ENCODE data around the gene HMG20A. TPM values are rescaled to one million over a fixed set of nuclear protein-coding genes. Genes with fewer than 3 reads are reported as not detected.

Gene HMG20A
- total RNA-seq, 1 donor = 30.8 TPM

DNA sequence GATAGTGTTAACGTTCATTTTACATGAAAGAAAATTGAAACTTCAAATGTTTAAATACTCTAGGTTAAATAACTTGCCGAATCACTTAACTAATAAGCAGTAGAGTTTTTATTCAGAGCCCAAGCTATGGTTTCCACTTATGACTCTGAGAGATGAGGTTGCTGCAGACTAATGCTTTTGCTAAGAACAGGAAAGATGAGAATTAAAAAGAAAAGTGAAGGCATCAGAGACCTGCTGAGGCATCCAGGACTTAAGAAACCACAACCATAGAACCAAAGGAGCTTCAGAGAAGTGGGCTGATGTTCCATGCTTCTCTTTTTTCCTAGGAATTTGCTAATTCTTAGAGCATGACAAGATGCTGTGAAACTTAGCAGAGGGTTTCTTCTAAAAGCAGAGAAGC lies 9.5 kb downstream of the HMG20A start:
- Histone ChIP-seq H4K20me1 (ENCODE audit: insufficient read depth, low read length) (peaks cover 26% of the 10 kb centered on the region), H3K79me2 (ENCODE audit: insufficient read depth, low read length) (peaks cover 63% of the 10 kb centered on the region), H3K27me3 (ENCODE audit: insufficient read depth, low read length) (no peaks in the 10 kb centered on the region), H3K36me3 (ENCODE audit: insufficient read depth, low read length) (no peaks in the 10 kb centered on the region), H3K4me3 (ENCODE audit: insufficient read depth, low read length) (no peak overlapping the region), H3K4me2 (ENCODE audit: insufficient read depth, low read length) (no peak overlapping the region), H3K27ac (ENCODE audit: low read depth, low read length) (no peak overlapping the region), H2AFZ (ENCODE audit: low read length) (no peak overlapping the region), H3K4me1 (ENCODE audit: insufficient read depth, low read length) (no peaks in the 10 kb centered on the region), H3K9me3 (ENCODE audit: low read depth, low read length) (no peaks in the 10 kb centered on the region)
- no peak for DNase-seq (ENCODE audit: insufficient read length, low spot score, missing footprints)
- TF ChIP-seq, protein P1, sequence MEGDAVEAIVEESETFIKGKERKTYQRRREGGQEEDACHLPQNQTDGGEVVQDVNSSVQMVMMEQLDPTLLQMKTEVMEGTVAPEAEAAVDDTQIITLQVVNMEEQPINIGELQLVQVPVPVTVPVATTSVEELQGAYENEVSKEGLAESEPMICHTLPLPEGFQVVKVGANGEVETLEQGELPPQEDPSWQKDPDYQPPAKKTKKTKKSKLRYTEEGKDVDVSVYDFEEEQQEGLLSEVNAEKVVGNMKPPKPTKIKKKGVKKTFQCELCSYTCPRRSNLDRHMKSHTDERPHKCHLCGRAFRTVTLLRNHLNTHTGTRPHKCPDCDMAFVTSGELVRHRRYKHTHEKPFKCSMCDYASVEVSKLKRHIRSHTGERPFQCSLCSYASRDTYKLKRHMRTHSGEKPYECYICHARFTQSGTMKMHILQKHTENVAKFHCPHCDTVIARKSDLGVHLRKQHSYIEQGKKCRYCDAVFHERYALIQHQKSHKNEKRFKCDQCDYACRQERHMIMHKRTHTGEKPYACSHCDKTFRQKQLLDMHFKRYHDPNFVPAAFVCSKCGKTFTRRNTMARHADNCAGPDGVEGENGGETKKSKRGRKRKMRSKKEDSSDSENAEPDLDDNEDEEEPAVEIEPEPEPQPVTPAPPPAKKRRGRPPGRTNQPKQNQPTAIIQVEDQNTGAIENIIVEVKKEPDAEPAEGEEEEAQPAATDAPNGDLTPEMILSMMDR (IDR thresholded peaks at IDR 0.05; ENCODE audit: extremely low read depth, low read depth, low read length) = no peak

DNA sequence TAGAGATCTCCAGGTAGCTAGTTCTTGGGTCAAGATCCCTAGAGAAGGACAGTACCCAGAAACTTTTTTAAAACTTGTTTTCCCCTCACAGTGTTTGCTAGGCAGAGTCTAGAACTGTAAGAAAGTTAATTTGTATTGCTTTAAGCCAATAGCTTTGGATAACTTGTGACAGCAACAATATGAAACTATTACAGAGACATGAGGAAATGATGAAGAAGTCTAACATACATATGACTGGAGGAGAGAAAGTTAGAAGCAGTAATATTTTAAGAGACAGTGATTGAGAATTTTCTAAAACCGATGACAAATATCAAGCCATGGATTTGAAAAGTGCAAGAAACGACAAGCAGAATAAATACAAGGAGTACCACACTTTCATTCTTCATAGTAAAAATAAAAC lies 10.0 kb downstream of the HMG20A start:
- peaks cover 60% of the 10 kb centered on the region for H3K79me2 ChIP-seq (ENCODE audit: insufficient read depth, low read length)
- TF ChIP-seq, protein P1 (IDR thresholded peaks at IDR 0.05; ENCODE audit: extremely low read depth, low read depth, low read length) = no peak

DNA sequence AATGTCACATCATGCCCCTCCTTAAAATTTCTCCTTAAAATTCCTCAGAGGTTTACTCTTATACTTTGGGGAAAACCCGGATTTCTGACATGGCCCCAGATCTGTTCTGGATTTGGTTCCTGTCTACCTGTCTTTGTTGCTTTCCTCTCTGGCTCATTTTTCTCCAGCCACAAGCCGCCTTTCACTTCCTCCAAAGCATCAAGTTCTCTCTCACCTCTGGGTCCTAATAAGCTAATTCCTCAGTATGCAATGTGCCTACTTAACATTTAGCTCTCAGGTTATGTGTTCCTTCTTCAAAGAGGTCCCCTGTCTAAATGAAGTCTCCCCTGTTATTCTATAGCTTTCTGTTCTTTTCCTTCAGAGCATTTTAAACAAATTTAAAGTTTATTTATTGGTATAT lies 16.1 kb downstream of the HMG20A start:
- Histone ChIP-seq H3K79me2 (ENCODE audit: insufficient read depth, low read length) (peaks cover 45% of the 10 kb centered on the region), H3K27ac (ENCODE audit: low read depth, low read length) (no peak overlapping the region), H3K4me1 (ENCODE audit: insufficient read depth, low read length) (peaks cover 7% of the 10 kb centered on the region), H3K4me2 (ENCODE audit: insufficient read depth, low read length) (no peak overlapping the region), H3K9me3 (ENCODE audit: low read depth, low read length) (no peaks in the 10 kb centered on the region), H3K36me3 (ENCODE audit: insufficient read depth, low read length) (no peaks in the 10 kb centered on the region), H2AFZ (ENCODE audit: low read length) (no peak overlapping the region), H3K4me3 (ENCODE audit: insufficient read depth, low read length) (no peak overlapping the region), H3K27me3 (ENCODE audit: insufficient read depth, low read length) (no peaks in the 10 kb centered on the region), H4K20me1 (ENCODE audit: insufficient read depth, low read length) (peaks cover 22% of the 10 kb centered on the region)
- no peak for DNase-seq (ENCODE audit: insufficient read length, low spot score, missing footprints)
- TF ChIP-seq, protein P1 (IDR thresholded peaks at IDR 0.05; ENCODE audit: extremely low read depth, low read depth, low read length) = no peak

More for the DNA sequence above, 10.0 kb downstream of the HMG20A start:
- Histone ChIP-seq H3K4me1 (ENCODE audit: insufficient read depth, low read length) (no peaks in the 10 kb centered on the region), H3K27ac (ENCODE audit: low read depth, low read length) (no peak overlapping the region), H3K36me3 (ENCODE audit: insufficient read depth, low read length) (no peaks in the 10 kb centered on the region), H3K27me3 (ENCODE audit: insufficient read depth, low read length) (no peaks in the 10 kb centered on the region), H3K4me3 (ENCODE audit: insufficient read depth, low read length) (no peak overlapping the region), H2AFZ (ENCODE audit: low read length) (no peak overlapping the region), H3K4me2 (ENCODE audit: insufficient read depth, low read length) (no peak overlapping the region), H3K9me3 (ENCODE audit: low read depth, low read length) (no peaks in the 10 kb centered on the region), H4K20me1 (ENCODE audit: insufficient read depth, low read length) (peaks cover 23% of the 10 kb centered on the region)
- peak; percentile 21 for DNase-seq (ENCODE audit: insufficient read length, low spot score, missing footprints)

- Histone ChIP-seq H3K9me3 (ENCODE audit: low read depth, low read length) (no peaks in the 10 kb centered on the region), H3K4me3 (ENCODE audit: insufficient read depth, low read length) (no peak overlapping the region), H3K36me3 (ENCODE audit: insufficient read depth, low read length) (no peaks in the 10 kb centered on the region), H4K20me1 (ENCODE audit: insufficient read depth, low read length) (peaks cover 22% of the 10 kb centered on the region), H3K27me3 (ENCODE audit: insufficient read depth, low read length) (no peaks in the 10 kb centered on the region), H3K79me2 (ENCODE audit: insufficient read depth, low read length) (peaks cover 47% of the 10 kb centered on the region), H2AFZ (ENCODE audit: low read length) (no peak overlapping the region), H3K4me2 (ENCODE audit: insufficient read depth, low read length) (no peak overlapping the region), H3K4me1 (ENCODE audit: insufficient read depth, low read length) (peaks cover 7% of the 10 kb centered on the region), H3K27ac (ENCODE audit: low read depth, low read length) (no peak overlapping the region)
- no peak for DNase-seq (ENCODE audit: insufficient read length, low spot score, missing footprints)
- TF ChIP-seq, protein P1 (IDR thresholded peaks at IDR 0.05; ENCODE audit: extremely low read depth, low read depth, low read length) = no peak
These were observed 16.6 kb downstream of the HMG20A start for GRCh38 chr15:77437264-77437663.
